K562 (cell line): ENCODE data around the gene IGIP. TPM values are rescaled to one million over a fixed set of nuclear protein-coding genes. Genes with fewer than 3 reads are reported as not detected.

Experiments used
- ATF7 ChIP-seq: fragments of 450-650 bp; IDR thresholded peaks from 2 replicates; pipeline ENCODE4 v1.7.1; 2014; ENCODE audit warnings: mild to moderate bottlenecking, moderate library complexity
- DEAF1 ChIP-seq: fragments of 450-650 bp; formaldehyde crosslinking; IDR thresholded peaks from 2 replicates; pipeline ENCODE4 v1.4.0; 2020; ENCODE audit warnings: mild to moderate bottlenecking, moderate library complexity
- EHMT2 ChIP-seq: fragments of 450-650 bp; IDR thresholded peaks from 2 replicates; pipeline ENCODE4 v1.6.1; 2018; ENCODE audit warnings: antibody characterized with exemption
- KDM2B ChIP-seq: fragments of 250-450 bp; sonication (Bioruptor Pico); IDR thresholded peaks from 2 replicates; pipeline ENCODE4 v1.8.0; 2021; ENCODE audit warnings: mild to moderate bottlenecking, moderate library complexity
- NCOA1 ChIP-seq: fragments of 450-650 bp; IDR thresholded peaks from 2 replicates; pipeline ENCODE4 v1.6.1; 2016; ENCODE audit warnings: low read depth
- NRF1 ChIP-seq, 2 experiments: fragments of 450-650 bp; IDR thresholded peaks in 1 of 2; conservative IDR thresholded peaks in 1 of 2; 2 replicates each; pipeline ENCODE4 v1.6.1; 2014; ENCODE audit warnings: mild to moderate bottlenecking in 2 of 2
- SAFB ChIP-seq: fragments of 200-400 bp; formaldehyde crosslinking; IDR thresholded peaks from 2 replicates; pipeline ENCODE4 v1.6.1; 2017; ENCODE audit warnings: low read depth, low read length, borderline replicate concordance
- SAFB2 ChIP-seq: fragments of 200-400 bp; formaldehyde crosslinking; IDR thresholded peaks from 2 replicates; pipeline ENCODE4 v1.6.1; 2018; ENCODE audit warnings: borderline replicate concordance, low read length, low read depth, moderate library complexity; ENCODE audit not compliant: severe bottlenecking
- SPI1 ChIP-seq: IDR thresholded peaks from 2 replicates; pipeline ENCODE4 v1.6.1; 2011; ENCODE audit warnings: low read depth, low read length, control low read depth, borderline replicate concordance
- TOE1 ChIP-seq, 2 experiments: fragments of 450-650 bp in 1 of 2; sonication (generic) in 1 of 2; formaldehyde crosslinking in 1 of 2; IDR thresholded peaks; 2 replicates each; pipeline versions ENCODE4 v1.7.1 to v1.8.0; 2016 to 2022; ENCODE audit warnings: borderline replicate concordance in 2 of 2, mild to moderate bottlenecking in 2 of 2, antibody characterized with exemption in 1 of 2, inconsistent platforms in 1 of 2, low read depth in 1 of 2, missing genetic modification reagents in 1 of 2, moderate library complexity in 1 of 2
- WHSC1 ChIP-seq: IDR thresholded peaks from one replicate; pipeline ENCODE4 v1.6.1; 2012; ENCODE audit warnings: low read length, control low read depth, inconsistent platforms
- ZFP36 ChIP-seq: fragments of 150-350 bp; IDR thresholded peaks from 2 replicates; pipeline ENCODE4 v1.6.1; 2018; ENCODE audit warnings: low read length, low read depth; ENCODE audit not compliant: partially characterized antibody
- ZNF133 ChIP-seq: fragments of 250-450 bp; sonication (Bioruptor Pico); IDR thresholded peaks from 2 replicates; pipeline ENCODE4 v1.4.0; 2020; ENCODE audit warnings: mild to moderate bottlenecking
- polyA plus RNA-seq, 8 experiments: library from polyadenylated mRNA; depleted of rRNA in 4 of 8; stranded (reverse) in 5 of 8; unstranded in 3 of 8; fragments of >200 nt; fragmentation: Nextera tagmentation in 2 of 8; fragmentation: Illumina TruSeq in 1 of 8; extraction: Ambion mirVana in 2 of 8; extraction: Trizol in 1 of 8; gene quantifications; 2 replicates each; pipeline versions ENCODE4 v1.2.1 to v1.2.3, GENCODE V29; 2011 to 2014; ENCODE audit warnings: inconsistent platforms in 1 of 8, missing spikeins in 1 of 8
- total RNA-seq, 7 experiments: library from RNA; depleted of rRNA in 6 of 7; stranded (reverse); fragments of >200 nt in 6 of 7; fragmentation: Illumina TruSeq in 2 of 7; extraction: Trizol in 2 of 7; gene quantifications; 2 replicates each; pipeline versions ENCODE4 v1.2.1 to v1.2.3, GENCODE V29; 2011 to 2021; ENCODE audit warnings: low replicate concordance in 1 of 7
- TF ChIP-seq, protein P1 (sequence below): fragments of 450-650 bp; formaldehyde crosslinking; conservative IDR thresholded peaks from 2 replicates; pipeline ENCODE4 v1.4.0; 2022; ENCODE audit warnings: mild to moderate bottlenecking, missing genetic modification characterization
- TF ChIP-seq, protein P2 (sequence below): fragments of 450-650 bp; formaldehyde crosslinking; IDR thresholded peaks from 2 replicates; pipeline ENCODE4 v1.4.0; 2020; ENCODE audit warnings: mild to moderate bottlenecking, mixed read lengths
- TF ChIP-seq, protein P3 (sequence below), 2 experiments: fragments of 450-650 bp in 1 of 2; sonication (generic) in 1 of 2; formaldehyde crosslinking in 1 of 2; IDR thresholded peaks in 1 of 2; conservative IDR thresholded peaks in 1 of 2; 2 replicates each; pipeline versions ENCODE4 v1.6.1 to v1.8.1; 2016 to 2023; ENCODE audit warnings: mild to moderate bottlenecking in 2 of 2, moderate library complexity in 2 of 2, inconsistent platforms in 1 of 2, missing genetic modification reagents in 1 of 2

IGIP gene
- total and polyA plus RNA-seq, 9 of the 15 experiments (the other 6 are each of a cell fraction or from before 2014, with no cell fraction given) = 0.52 to 1.6 (median 1.2) TPM

- TF ChIP-seq TOE1 (IDR thresholded peaks at IDR 0.05; ENCODE audit: borderline replicate concordance) (no peak), TOE1 (CRISPR knock-in tag; IDR thresholded peaks at IDR 0.05; ENCODE audit: borderline replicate concordance, low read depth) (no peak), ZNF133 (CRISPR knock-in tag) (no peak), ATF7 (peak; percentile 54; the same call in 1 of the 2 replicates), DEAF1 (CRISPR knock-in tag) (peak; percentile 39; the same call in 1 of the 2 replicates), SAFB (0 out of 2 replicates have a peak, but pooled peaks have one; percentile 54), SAFB2 (no peak), EHMT2 (peak; percentile 74; the same call in 1 of the 2 replicates), ZFP36 (peak; percentile 21), NRF1 (conservative IDR thresholded peaks at IDR 0.05 in 1 of 2, IDR thresholded peaks at IDR 0.05 in 1 of 2) (peak in 1 of 2 experiments; percentile 39; a peak in 2 of 4 replicates), NCOA1 (no peak), WHSC1 (no peak), SPI1 (no peak), KDM2B (peak; percentile 14; the same call in 1 of the 2 replicates)
- TF ChIP-seq, protein P1, sequence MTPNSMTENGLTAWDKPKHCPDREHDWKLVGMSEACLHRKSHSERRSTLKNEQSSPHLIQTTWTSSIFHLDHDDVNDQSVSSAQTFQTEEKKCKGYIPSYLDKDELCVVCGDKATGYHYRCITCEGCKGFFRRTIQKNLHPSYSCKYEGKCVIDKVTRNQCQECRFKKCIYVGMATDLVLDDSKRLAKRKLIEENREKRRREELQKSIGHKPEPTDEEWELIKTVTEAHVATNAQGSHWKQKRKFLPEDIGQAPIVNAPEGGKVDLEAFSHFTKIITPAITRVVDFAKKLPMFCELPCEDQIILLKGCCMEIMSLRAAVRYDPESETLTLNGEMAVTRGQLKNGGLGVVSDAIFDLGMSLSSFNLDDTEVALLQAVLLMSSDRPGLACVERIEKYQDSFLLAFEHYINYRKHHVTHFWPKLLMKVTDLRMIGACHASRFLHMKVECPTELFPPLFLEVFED = no peak
- TF ChIP-seq, protein P2, sequence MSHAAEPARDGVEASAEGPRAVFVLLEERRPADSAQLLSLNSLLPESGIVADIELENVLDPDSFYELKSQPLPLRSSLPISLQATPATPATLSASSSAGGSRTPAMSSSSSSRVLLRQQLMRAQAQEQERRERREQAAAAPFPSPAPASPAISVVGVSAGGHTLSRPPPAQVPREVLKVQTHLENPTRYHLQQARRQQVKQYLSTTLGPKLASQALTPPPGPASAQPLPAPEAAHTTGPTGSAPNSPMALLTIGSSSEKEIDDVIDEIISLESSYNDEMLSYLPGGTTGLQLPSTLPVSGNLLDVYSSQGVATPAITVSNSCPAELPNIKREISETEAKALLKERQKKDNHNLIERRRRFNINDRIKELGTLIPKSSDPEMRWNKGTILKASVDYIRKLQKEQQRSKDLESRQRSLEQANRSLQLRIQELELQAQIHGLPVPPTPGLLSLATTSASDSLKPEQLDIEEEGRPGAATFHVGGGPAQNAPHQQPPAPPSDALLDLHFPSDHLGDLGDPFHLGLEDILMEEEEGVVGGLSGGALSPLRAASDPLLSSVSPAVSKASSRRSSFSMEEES = no peak
- TF ChIP-seq, protein P3, sequence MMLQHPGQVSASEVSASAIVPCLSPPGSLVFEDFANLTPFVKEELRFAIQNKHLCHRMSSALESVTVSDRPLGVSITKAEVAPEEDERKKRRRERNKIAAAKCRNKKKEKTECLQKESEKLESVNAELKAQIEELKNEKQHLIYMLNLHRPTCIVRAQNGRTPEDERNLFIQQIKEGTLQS (IDR thresholded peaks at IDR 0.05) = no peak
- TF ChIP-seq, protein P3 (CRISPR knock-in tag; conservative IDR thresholded peaks at IDR 0.05) = no peak
These were observed 20.2 kb downstream of the IGIP start (continued) for GRCh38 chr5:140145818-140146522.
